NCI-H524 (cell line): Measurements from ENCODE around the gene ACP3.
A peak's percentile ranks its signal among the peaks of the same experiment; 100 is the strongest.
"Not testable (repeated sequence)": the region's sequence is repeated elsewhere in the genome, so short reads cannot be mapped to it uniquely, and the experiment has no call there.

ENCODE experiments used
- DNase-seq, 2 experiments: peaks; one replicate each; lab custom pipeline; 2025; lab: John Stamatoyannopoulos, UW

Gene ACP3

GRCh38 chr3:132317229-132317948 is at the start of gene ACP3:
ACP3 (plus strand) TSS chr3:132317407; CDS start chr3:132317457, 50 bp downstream.
- DNase-seq: peak in 1 of 2 experiments; percentile 4

GRCh38 chr3:132268956-132269355 is 48.3 kb upstream of the ACP3 start:
- peak; percentile 47 to 51 for DNase-seq

- no peak for DNase-seq
These were observed 44.2 kb upstream of the ACP3 start for GRCh38 chr3:132273036-132273435.

- DNase-seq: no peak
These were observed 40.8 kb upstream of the ACP3 start for GRCh38 chr3:132276228-132276906.

- DNase-seq: no peak
These were observed 38.2 kb upstream of the ACP3 start for GRCh38 chr3:132279030-132279429.

- DNase-seq: no peak
These were observed 33.8 kb upstream of the ACP3 start for GRCh38 chr3:132283440-132283839.

- DNase-seq: no peak
These were observed 33.2 kb upstream of the ACP3 start for GRCh38 chr3:132283916-132284405.

- no peak for DNase-seq
These were observed 32.2 kb upstream of the ACP3 start for GRCh38 chr3:132284781-132285619.

GRCh38 chr3:132285620-132285945 is 31.6 kb upstream of the ACP3 start:
- DNase-seq: no peak

GRCh38 chr3:132286035-132286434 is 31.2 kb upstream of the ACP3 start:
- DNase-seq: no peak

- DNase-seq: no peak
These were observed 28.9 kb upstream of the ACP3 start for GRCh38 chr3:132288357-132288756.

GRCh38 chr3:132289316-132289715 is 27.9 kb upstream of the ACP3 start:
- DNase-seq: no peak

GRCh38 chr3:132290833-132291232 is 26.4 kb upstream of the ACP3 start:
- no peak for DNase-seq

GRCh38 chr3:132292042-132292441 is 25.2 kb upstream of the ACP3 start:
- DNase-seq: no peak

- no peak for DNase-seq
These were observed 24.0 kb upstream of the ACP3 start for GRCh38 chr3:132293251-132293650.

GRCh38 chr3:132294906-132295305 is 22.3 kb upstream of the ACP3 start:
- no peak for DNase-seq

GRCh38 chr3:132303336-132304201 is 13.6 kb upstream of the ACP3 start:
- DNase-seq: not testable (repeated sequence)

GRCh38 chr3:132304351-132304750 is 12.9 kb upstream of the ACP3 start:
- DNase-seq: not testable (repeated sequence)

- not testable (repeated sequence) for DNase-seq
These were observed 7.2 kb upstream of the ACP3 start for GRCh38 chr3:132310057-132310456.

- no peak for DNase-seq
These were observed 5.9 kb upstream of the ACP3 start for GRCh38 chr3:132311316-132311715.

- DNase-seq: no peak
These were observed 5.4 kb upstream of the ACP3 start for GRCh38 chr3:132311841-132312240.

- DNase-seq: no peak
These were observed 1.4 kb upstream of the ACP3 start for GRCh38 chr3:132315851-132316250.
